ENCODE measurements around the gene CGB8. TPM values are rescaled to one million over a fixed set of nuclear protein-coding genes. Genes with fewer than 3 reads are reported as not detected.
"Not testable (repeated sequence)": the region's sequence is repeated elsewhere in the genome, so short reads cannot be mapped to it uniquely, and the experiment has no call there.

Gene CGB8
- total RNA-seq, 1 donor from 2014 or later = 1.2 TPM

DNA sequence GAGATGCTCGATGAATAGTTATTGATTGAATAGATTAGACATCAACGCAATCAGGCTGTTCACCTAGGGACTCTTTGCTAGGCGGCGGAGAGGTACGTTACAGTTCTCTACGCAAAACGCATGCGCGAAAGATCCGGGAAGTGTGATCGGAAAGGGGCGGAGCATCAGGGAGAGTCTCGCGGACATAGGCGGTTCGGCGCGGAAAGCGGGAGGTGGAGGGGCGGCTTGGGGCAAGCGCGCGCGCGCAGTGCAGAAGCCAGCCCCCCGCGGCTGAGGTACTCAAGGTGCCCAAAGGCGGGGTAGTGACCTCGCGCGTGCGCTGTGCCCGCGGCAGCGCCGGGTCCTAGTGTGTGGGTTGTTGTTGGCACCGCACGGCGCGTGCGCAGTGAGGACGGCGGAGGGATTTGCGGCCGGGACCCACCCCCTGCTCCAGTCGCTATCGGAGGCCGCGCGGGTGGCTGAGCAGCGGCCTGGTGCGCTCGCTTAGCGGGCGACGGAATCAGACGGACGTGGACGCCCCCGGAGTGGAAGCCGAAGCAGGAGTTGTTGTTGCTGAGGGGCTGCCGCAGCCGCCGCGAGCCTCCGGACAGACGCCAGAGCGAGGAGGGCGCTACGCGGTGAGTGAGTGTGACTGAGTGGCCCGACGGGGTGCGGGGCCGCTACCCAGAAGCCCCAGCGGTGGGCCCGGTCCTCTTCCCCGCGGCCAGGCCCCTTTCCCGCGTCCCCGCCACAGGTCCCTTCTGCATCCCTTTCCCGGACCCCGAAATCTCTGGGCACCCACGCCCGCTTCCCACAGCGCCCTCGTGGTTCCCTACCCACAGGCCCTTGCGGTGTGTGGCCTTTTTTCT lies 36.3 kb upstream of the CGB8 start, which contains the start of gene SNRNP70:
TSS of gene SNRNP70 (plus strand) at position 432 of the 848 bp plus-strand sequence. CDS start 964 bp downstream, outside the sequence.
- TF ChIP-seq, protein P1, sequence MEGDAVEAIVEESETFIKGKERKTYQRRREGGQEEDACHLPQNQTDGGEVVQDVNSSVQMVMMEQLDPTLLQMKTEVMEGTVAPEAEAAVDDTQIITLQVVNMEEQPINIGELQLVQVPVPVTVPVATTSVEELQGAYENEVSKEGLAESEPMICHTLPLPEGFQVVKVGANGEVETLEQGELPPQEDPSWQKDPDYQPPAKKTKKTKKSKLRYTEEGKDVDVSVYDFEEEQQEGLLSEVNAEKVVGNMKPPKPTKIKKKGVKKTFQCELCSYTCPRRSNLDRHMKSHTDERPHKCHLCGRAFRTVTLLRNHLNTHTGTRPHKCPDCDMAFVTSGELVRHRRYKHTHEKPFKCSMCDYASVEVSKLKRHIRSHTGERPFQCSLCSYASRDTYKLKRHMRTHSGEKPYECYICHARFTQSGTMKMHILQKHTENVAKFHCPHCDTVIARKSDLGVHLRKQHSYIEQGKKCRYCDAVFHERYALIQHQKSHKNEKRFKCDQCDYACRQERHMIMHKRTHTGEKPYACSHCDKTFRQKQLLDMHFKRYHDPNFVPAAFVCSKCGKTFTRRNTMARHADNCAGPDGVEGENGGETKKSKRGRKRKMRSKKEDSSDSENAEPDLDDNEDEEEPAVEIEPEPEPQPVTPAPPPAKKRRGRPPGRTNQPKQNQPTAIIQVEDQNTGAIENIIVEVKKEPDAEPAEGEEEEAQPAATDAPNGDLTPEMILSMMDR (conservative IDR thresholded peaks at IDR 0.05; ENCODE audit: low read depth, low read length) = no peak
- peak within 1 kb of the TSS; percentile 66 for H3K4me3 ChIP-seq (ENCODE audit: low read depth, low read length)
- DNase-seq (ENCODE audit: low read depth) = peak; percentile 88

DNA sequence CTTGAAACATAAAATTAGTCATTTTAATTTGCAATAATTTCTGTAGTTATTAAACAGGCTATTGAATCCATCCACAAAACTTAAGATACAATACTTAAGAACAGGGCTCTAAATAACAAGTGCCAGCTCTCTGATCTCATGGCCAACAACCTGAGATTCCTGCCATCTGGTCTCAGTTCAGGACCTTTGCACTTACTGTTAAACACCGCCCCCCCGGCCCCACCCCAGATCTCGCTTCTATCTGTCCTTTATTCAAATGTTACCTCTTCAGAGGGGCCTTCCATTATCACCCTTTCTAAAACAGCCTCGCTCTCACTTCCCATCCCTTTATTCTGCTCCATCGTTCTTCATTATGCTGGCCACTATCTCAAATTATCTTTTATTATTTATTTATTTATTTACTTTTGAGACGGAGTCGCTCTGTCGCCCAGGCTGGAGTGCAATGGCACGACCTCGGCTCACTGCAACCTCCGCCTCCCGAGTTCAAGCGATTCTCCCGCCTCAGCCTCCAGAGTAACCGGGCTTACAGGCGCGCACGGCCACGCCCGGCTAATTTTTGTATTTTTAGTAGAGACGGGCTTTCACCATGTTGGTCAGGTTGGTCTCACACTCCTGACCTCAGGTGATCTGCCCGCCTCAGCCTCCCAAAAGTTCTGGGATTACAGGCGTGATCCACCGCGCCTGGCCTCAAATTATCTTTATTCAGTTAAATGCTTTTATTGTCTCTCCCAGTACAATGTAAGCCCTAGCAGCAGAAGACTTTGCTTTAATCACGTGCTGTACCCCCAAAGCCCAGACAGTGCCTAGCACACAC lies 35.5 kb upstream of the CGB8 start:
- DNase-seq (ENCODE audit: low read depth) = no peak

DNA sequence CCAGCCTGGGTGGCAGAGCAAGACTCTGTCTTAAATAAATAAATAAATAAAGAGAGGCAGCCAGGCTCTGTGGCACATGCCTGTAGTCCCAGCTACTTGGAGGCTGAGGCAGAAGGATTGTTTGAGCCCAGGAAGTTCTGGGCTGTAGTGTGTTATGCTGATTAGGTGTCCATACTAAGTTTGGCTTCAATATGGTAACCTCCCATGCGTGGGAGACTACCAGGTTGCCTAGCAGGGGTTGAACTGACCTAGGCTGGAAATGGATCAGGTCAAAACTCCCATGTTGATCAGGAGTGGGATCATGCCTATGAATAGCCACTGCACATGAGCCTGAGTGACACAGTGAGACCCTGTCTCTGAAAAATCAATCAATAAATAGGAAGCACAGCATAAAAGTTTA lies 32.4 kb upstream of the CGB8 start:
- DNase-seq (ENCODE audit: low read depth) = no peak
- no peak overlapping the region for H3K4me3 ChIP-seq (ENCODE audit: low read depth, low read length)
- TF ChIP-seq, protein P1 (conservative IDR thresholded peaks at IDR 0.05; ENCODE audit: low read depth, low read length) = no peak

More for the DNA sequence above, 35.5 kb upstream of the CGB8 start:
- TF ChIP-seq, protein P1 (conservative IDR thresholded peaks at IDR 0.05; ENCODE audit: low read depth, low read length) = no peak
- peak overlapping the region; percentile 66 for H3K4me3 ChIP-seq (ENCODE audit: low read depth, low read length)

DNA sequence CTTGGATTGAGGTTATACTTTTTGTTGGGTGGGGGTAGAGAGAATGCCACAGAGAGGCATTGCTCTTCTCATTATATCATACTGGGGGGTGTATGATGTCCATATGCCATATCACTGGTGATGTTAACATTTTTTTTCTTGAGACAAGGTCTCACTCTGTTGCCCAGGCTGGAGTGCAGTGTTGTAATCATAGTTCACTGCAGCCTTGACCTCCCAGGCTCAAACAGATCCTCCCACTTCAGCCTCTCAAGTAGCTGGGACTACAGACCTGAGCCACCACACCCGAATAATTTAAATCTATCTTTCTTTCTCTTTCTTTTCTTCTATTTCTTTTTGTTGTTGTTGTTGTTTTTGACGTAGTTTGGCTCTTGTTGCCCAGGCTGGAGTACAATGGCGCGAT lies 31.5 kb upstream of the CGB8 start:
- TF ChIP-seq, protein P1 (conservative IDR thresholded peaks at IDR 0.05; ENCODE audit: low read depth, low read length) = no peak
- no peak for DNase-seq (ENCODE audit: low read depth)
- no peak overlapping the region for H3K4me3 ChIP-seq (ENCODE audit: low read depth, low read length)

DNA sequence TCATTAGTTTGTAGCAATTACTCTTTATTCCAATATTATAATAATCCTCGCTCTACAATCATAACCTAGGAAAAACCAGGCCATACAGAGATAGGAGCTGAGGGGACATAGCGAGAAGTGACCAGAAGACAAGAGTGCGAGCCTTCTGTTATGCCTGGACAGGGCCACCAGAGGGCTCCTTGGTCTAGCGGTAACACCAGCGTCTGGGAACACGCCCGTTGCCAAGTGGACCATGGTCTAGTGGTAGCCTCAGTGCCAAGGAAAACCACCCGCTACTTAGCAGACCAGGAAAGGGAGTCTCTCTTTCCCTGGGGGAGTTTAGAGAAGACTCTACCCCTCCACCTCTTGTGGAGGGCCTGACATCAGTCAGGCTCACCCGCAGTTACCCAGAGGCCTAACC lies 26.0 kb upstream of the CGB8 start:
- not testable (repeated sequence) for DNase-seq (ENCODE audit: low read depth); H3K4me3 ChIP-seq (ENCODE audit: low read depth, low read length)
- TF ChIP-seq, protein P1 (conservative IDR thresholded peaks at IDR 0.05; ENCODE audit: low read depth, low read length) = peak; percentile 62

DNA sequence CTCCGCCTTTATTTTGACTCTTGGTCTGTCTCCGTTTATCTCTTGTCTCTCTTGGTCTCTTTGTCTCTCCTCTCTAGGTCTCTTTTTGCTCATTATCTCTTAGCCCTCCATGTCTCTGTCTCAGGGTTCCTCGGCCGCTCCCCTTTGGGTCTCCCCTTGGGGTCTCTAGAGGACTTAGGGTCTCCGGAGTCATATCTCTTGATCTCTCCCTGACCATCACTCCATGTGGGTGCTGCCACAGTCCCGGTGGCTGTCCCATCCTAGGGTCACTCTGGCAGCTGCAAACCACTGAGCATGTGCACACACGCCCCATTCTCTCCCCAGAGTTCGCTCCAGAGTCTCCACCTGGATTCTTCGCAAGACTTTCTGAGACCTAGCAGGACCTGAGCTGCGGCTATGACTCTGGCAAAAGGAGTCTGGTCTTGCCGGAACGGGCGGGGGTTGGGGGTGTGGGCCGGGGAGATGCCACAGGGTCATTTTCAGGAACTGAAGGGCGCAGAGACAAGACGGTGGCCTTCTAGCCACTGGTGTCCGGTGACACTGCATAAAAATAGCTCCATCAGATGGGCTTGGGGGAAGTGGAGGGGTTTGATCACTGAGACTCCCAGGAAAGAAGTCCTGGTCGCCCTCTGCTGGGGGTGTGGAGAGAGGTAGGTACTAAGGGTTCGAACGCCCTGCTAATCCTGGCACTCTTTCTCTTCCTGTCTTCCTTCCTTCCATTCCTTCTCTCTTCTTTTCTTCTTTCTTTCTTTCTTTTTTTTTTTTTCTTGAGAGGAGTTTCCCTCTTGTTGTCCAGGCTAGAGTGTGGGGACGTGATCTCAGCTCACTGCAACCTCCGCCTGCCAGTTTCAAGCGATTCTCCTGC lies 24.8 kb upstream of the CGB8 start:
- H3K4me3 ChIP-seq (ENCODE audit: low read depth, low read length) = no peak overlapping the region
- TF ChIP-seq, protein P1 (conservative IDR thresholded peaks at IDR 0.05; ENCODE audit: low read depth, low read length) = peak; percentile 33
- DNase-seq (ENCODE audit: low read depth) = no peak

All from epithelial cell of proximal tubule (primary cell).